NCI-H526 treated with DMSO at 0.1 percent for 48 hours (cell line): Measurements from ENCODE around the gene NCK1.
A peak's percentile ranks its signal among the peaks of the same experiment; 100 is the strongest.

ENCODE experiments used
- DNase-seq: peaks from one replicate; lab custom pipeline; 2025; lab: John Stamatoyannopoulos, UW

NCK1 gene

GRCh38 chr3:136861890-136862616 is at the start of gene NCK1:
NCK1 (plus strand) TSS chr3:136862208; CDS start chr3:136928002, 65,794 bp downstream.
- DNase-seq: peak; percentile 98

GRCh38 chr3:136817448-136817847 is 44.6 kb upstream of the NCK1 start:
- no peak for DNase-seq

GRCh38 chr3:136818191-136818768 is 43.7 kb upstream of the NCK1 start:
- DNase-seq: peak; percentile 65

GRCh38 chr3:136818769-136819391 is 43.1 kb upstream of the NCK1 start, which contains the start of gene SLC35G2:
SLC35G2 (plus strand) TSS chr3:136819126; CDS start chr3:136854461, 35,335 bp downstream.
- DNase-seq: peak; percentile 66

- peak; percentile 66 for DNase-seq
Measured at GRCh38 chr3:136819392-136819730, 42.6 kb upstream of the NCK1 start.

GRCh38 chr3:136819731-136820679 is 42.0 kb upstream of the NCK1 start:
- peak; percentile 86 for DNase-seq

GRCh38 chr3:136831461-136831860 is 30.5 kb upstream of the NCK1 start:
- no peak for DNase-seq

GRCh38 chr3:136835089-136835812 is 26.8 kb upstream of the NCK1 start:
- DNase-seq: no peak

- DNase-seq: no peak
Measured at GRCh38 chr3:136835813-136836510, 26.0 kb upstream of the NCK1 start.

GRCh38 chr3:136836511-136837156 is 25.4 kb upstream of the NCK1 start:
- no peak for DNase-seq

GRCh38 chr3:136838641-136839555 is 23.1 kb upstream of the NCK1 start:
- DNase-seq: no peak

GRCh38 chr3:136839556-136839931 is 22.5 kb upstream of the NCK1 start:
- DNase-seq: no peak

GRCh38 chr3:136840252-136840651 is 21.8 kb upstream of the NCK1 start:
- DNase-seq: no peak

- no peak for DNase-seq
Measured at GRCh38 chr3:136842294-136842693, 19.7 kb upstream of the NCK1 start.

GRCh38 chr3:136844724-136845123 is 17.3 kb upstream of the NCK1 start:
- no peak for DNase-seq

- no peak for DNase-seq
Measured at GRCh38 chr3:136852180-136852579, 9.8 kb upstream of the NCK1 start.

GRCh38 chr3:136856665-136857064 is 5.3 kb upstream of the NCK1 start:
- no peak for DNase-seq

- no peak for DNase-seq
Measured at GRCh38 chr3:136858381-136858780, 3.6 kb upstream of the NCK1 start.

GRCh38 chr3:136860541-136860940 is 1.5 kb upstream of the NCK1 start:
- DNase-seq: peak; percentile 30
